A549 (cell line): ENCODE results near the gene FANCC. TPM values are rescaled to one million over a fixed set of nuclear protein-coding genes. Genes with fewer than 3 reads are reported as not detected.

ENCODE experiments used
- ATAC-seq, 2 experiments: fragments of 200-7000 bp in 1 of 2; fragments of >200 bp in 1 of 2; cut with Nextera tagmentation in 1 of 2; cut with Tn5 transposase in 1 of 2; 3 replicates each; pipeline versions ENCODE4 v1.8.0 to v1.9.1; 2018 to 2020; ENCODE audit warnings: mild to moderate bottlenecking in 1 of 2, moderate library complexity in 1 of 2
- CTCF ChIA-PET: fragments of 300-600 bp; sonication (Branson Sonifier 250); formaldehyde crosslinking; extraction: SDS; loops from one replicate; lab custom pipeline; 2021; ENCODE audit warnings: antibody characterized with exemption, inconsistent platforms; lab: Yijun Ruan, JAX
- POLR2A ChIA-PET: fragments of 350-600 bp; formaldehyde crosslinking; extraction: SDS; loops from one replicate; lab custom pipeline; 2021; ENCODE audit warnings: antibody characterized with exemption, inconsistent platforms; lab: Yijun Ruan, JAX
- DNase-seq, 2 experiments: peaks; one replicate each; pipeline versions ENCODE4 v3.0.0 to v3.0.0-alpha.2; 2011 to 2016; ENCODE audit warnings: low read depth in 1 of 2, low spot score in 1 of 2
- FAIRE-seq: peaks from 2 replicates; lab custom pipeline; 2011; peaks lifted over from hg19 to GRCh38; lab: Jason Lieb, UNC
- H3K27ac ChIP-seq, 2 experiments: fragments of >200 bp; sonication (Bioruptor Twin); formaldehyde crosslinking; 3 replicates each; pipeline ENCODE4 v1.5.1; 2016 to 2017
- H3K4me1 ChIP-seq: fragments of >200 bp; sonication (Bioruptor Twin); formaldehyde crosslinking; 3 replicates; pipeline ENCODE4 v1.6.1; 2016
- H3K4me2 ChIP-seq: fragments of >200 bp; sonication (Bioruptor Twin); formaldehyde crosslinking; 3 replicates; pipeline ENCODE4 v1.6.1; 2016
- H3K4me3 ChIP-seq: fragments of >200 bp; sonication (Bioruptor Twin); formaldehyde crosslinking; 3 replicates; pipeline ENCODE4 v1.5.1; 2016
- H3K9me3 ChIP-seq: fragments of >200 bp; sonication (Bioruptor Twin); formaldehyde crosslinking; 3 replicates; pipeline ENCODE4 v1.6.1; 2016
- BHLHE40 ChIP-seq: IDR thresholded peaks from 2 replicates; pipeline ENCODE4 v1.6.1; 2012; ENCODE audit warnings: low read depth, low read length, inconsistent platforms
- CEBPB ChIP-seq, 2 experiments: fragments of >200 bp in 1 of 2; sonication (Bioruptor Twin) in 1 of 2; formaldehyde crosslinking in 1 of 2; IDR thresholded peaks; 2 replicates each; pipeline ENCODE4 v1.6.1; 2012 to 2016
- CHD4 ChIP-seq: fragments of 200-600 bp; sonication (generic); IDR thresholded peaks from 2 replicates; pipeline ENCODE4 v1.6.1; 2016; ENCODE audit warnings: antibody characterized with exemption, mild to moderate bottlenecking, borderline replicate concordance
- ESRRA ChIP-seq: fragments of 150-350 bp; IDR thresholded peaks from 2 replicates; pipeline ENCODE4 v1.6.1; 2014; ENCODE audit warnings: mild to moderate bottlenecking, low read length, borderline replicate concordance
- GATA3 ChIP-seq: IDR thresholded peaks from 2 replicates; pipeline ENCODE4 v1.6.1; 2012; ENCODE audit warnings: borderline replicate concordance
- HEYL ChIP-seq: fragments of 250-450 bp; sonication (Bioruptor Pico); IDR thresholded peaks from 2 replicates; pipeline ENCODE4 v1.8.0; 2021; ENCODE audit warnings: mild to moderate bottlenecking, moderate library complexity
- HOXA7 ChIP-seq: fragments of 250-450 bp; sonication (Bioruptor Pico); IDR thresholded peaks from 2 replicates; pipeline ENCODE4 v1.5.0; 2020; ENCODE audit warnings: mild to moderate bottlenecking, moderate library complexity
- HOXB5 ChIP-seq: fragments of 250-450 bp; sonication (Bioruptor Pico); IDR thresholded peaks from 2 replicates; pipeline ENCODE4 v1.5.0; 2020; ENCODE audit warnings: mild to moderate bottlenecking, moderate library complexity
- KDM5A ChIP-seq: fragments of 200-600 bp; sonication (generic); IDR thresholded peaks from 2 replicates; pipeline ENCODE4 v1.6.1; 2016; ENCODE audit warnings: antibody characterized with exemption, mild to moderate bottlenecking
- MAFK ChIP-seq: fragments of 450-650 bp; IDR thresholded peaks from 2 replicates; pipeline ENCODE4 v1.6.1; 2014; ENCODE audit not compliant: partially characterized antibody
- MAX ChIP-seq: IDR thresholded peaks from 2 replicates; pipeline ENCODE4 v1.6.1; 2012
- MAZ ChIP-seq: fragments of 150-350 bp; IDR thresholded peaks from 2 replicates; pipeline ENCODE4 v1.6.1; 2014; ENCODE audit warnings: antibody characterized with exemption, low read depth, low read length, borderline replicate concordance
- MYC ChIP-seq: IDR thresholded peaks from 2 replicates; pipeline ENCODE4 v1.6.1; 2012; ENCODE audit warnings: mild to moderate bottlenecking, inconsistent platforms, low read length, improper control_type of control experiment, borderline replicate concordance
- NR3C1 ChIP-seq: fragments of >200 bp; sonication (Bioruptor Twin); formaldehyde crosslinking; IDR thresholded peaks from 3 replicates; pipeline ENCODE4 v1.6.1; 2017
- PHF8 ChIP-seq: fragments of 200-600 bp; sonication (generic); IDR thresholded peaks from 2 replicates; pipeline ENCODE4 v1.6.1; 2016; ENCODE audit warnings: low read depth, mild to moderate bottlenecking, antibody characterized with exemption, moderate library complexity, borderline replicate concordance
- POLR2AphosphoS2 ChIP-seq: conservative IDR thresholded peaks from 2 replicates; pipeline ENCODE4 v1.6.1; 2012; ENCODE audit warnings: low read length, improper control_type of control experiment, inconsistent platforms
- RFX5 ChIP-seq: fragments of 450-650 bp; IDR thresholded peaks from 2 replicates; pipeline ENCODE4 v1.7.1; 2014; ENCODE audit warnings: antibody characterized with exemption, mild to moderate bottlenecking, moderate library complexity
- RNF2 ChIP-seq: fragments of 200-600 bp; sonication (generic); IDR thresholded peaks from 2 replicates; pipeline ENCODE4 v1.6.1; 2016; ENCODE audit warnings: low read depth, mild to moderate bottlenecking, antibody characterized with exemption, moderate library complexity, borderline replicate concordance
- SREBF2 ChIP-seq: fragments of 450-650 bp; IDR thresholded peaks from 2 replicates; pipeline ENCODE4 v1.6.1; 2014; ENCODE audit warnings: mild to moderate bottlenecking, moderate library complexity
- TFCP2L1 ChIP-seq: fragments of 250-450 bp; sonication (Bioruptor Pico); IDR thresholded peaks from 2 replicates; pipeline ENCODE4 v1.5.0; 2021; ENCODE audit warnings: mild to moderate bottlenecking
- ZFP36 ChIP-seq: fragments of 450-650 bp; IDR thresholded peaks from 2 replicates; pipeline ENCODE4 v1.6.1; 2014; ENCODE audit warnings: borderline replicate concordance; ENCODE audit not compliant: partially characterized antibody
- WGBS: methylation state at CpG from one replicate; pipeline ENCODE4 v1.1.6; 2017; ENCODE audit errors: missing lambda C conversion rate; 5-methylcytosine and 5-hydroxymethylcytosine counted together
- polyA plus RNA-seq, 4 experiments: library from polyadenylated mRNA; depleted of rRNA in 3 of 4; stranded (reverse); fragments of >200 nt; fragmentation: RNase III in 1 of 4; extraction: RNeasy Plus Mini Kit Qiagen cat#74134 plus additional on column Dnase treatment in 1 of 4; gene quantifications; 2 replicates in 3 of 4; 3 replicates in 1 of 4; pipeline ENCODE4 v1.2.3, GENCODE V29; 2011 to 2017
- TF ChIP-seq, protein P1 (sequence below): fragments of >200 bp; sonication (Bioruptor Twin); formaldehyde crosslinking; IDR thresholded peaks from 2 replicates; pipeline ENCODE4 v1.6.1; 2016

FANCC gene
- polyA plus RNA-seq, 2 of the 4 experiments (the other 2 are of a cell fraction): 13.5 to 24.9 TPM

GRCh38 chr9:95093586-95093985 lies 223.9 kb downstream of the FANCC start:
- H3K4me2 ChIP-seq: no peak overlapping the region
- WGBS: 90% methylated on average over 16 of the region's 16 CpGs
- peak overlapping the region in 1 of 2 experiments; percentile 78; a peak in 2 of 6 replicates for H3K27ac ChIP-seq
- FAIRE-seq (no peak), ATAC-seq (no peak), DNase-seq (no peak)
- no peak overlapping the region for H3K4me3 ChIP-seq
- H3K4me1 ChIP-seq: peaks cover 61% of the 10 kb centered on the region
- TF ChIP-seq HEYL (no peak), ESRRA (no peak), CHD4 (no peak), BHLHE40 (no peak), MAFK (no peak), KDM5A (no peak), RFX5 (no peak), HOXB5 (CRISPR knock-in tag) (no peak), SREBF2 (no peak), RNF2 (no peak), CEBPB (IDR thresholded peaks at IDR 0.05) (no peak), PHF8 (no peak), MAX (no peak), GATA3 (no peak), HOXA7 (no peak)
- ChIA-PET CTCF (interaction anchor here (0.8 to 3.0 kb wide), 7 partner anchors 15 to 412 kb away, joined by 3 to 11 read pairs (median 3); no protein-coding TSS in a partner anchor), POLR2A (interaction anchor here (1.1 kb wide), 1 partner anchor 80 kb away, joined by 3 read pairs; no protein-coding TSS in a partner anchor)
- no peaks in the 10 kb centered on the region for H3K9me3 ChIP-seq

DNA sequence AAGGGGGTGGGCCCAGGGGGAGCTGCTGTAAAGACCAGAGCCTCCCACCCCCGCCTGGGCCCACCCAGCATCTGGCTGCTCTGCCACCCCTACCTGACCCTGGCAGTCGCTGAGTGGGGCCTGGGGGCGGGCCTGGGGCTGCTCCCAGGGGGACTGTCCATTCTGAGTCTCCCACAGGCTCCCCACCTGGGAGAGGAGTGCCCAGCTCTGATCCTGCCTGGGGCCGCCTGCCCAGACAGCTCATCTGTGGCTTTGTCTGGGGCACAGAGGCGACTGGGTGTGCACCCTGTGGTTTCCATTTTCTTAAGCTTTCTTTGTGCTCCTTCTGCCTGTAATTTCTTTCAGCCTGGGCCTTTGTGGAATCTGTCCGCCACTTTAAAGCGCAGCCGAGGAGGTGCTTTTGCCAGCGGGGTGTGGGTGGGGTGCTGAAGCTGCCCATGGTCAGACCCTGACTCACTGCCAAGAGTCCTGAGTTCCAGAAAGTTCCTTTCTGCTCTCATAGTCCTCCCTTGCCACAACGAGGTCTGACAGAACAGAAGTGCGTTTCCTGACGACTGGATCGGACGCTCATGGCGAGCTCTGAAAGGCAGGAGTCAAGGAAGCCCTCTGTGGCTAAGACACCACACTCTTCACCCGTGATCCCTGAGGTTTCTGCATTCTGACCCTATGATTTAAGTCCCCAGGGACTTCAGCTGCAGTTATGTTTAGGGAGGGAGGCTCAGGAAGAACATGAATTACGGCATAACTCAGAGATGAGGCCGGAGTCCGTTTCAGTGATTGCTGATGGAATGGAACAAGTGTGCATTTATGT lies 225.0 kb downstream of the FANCC start:
- no peak for TF ChIP-seq MAZ
- TF ChIP-seq PHF8: no peak
- TF ChIP-seq NR3C1: no peak
- TF ChIP-seq, protein P1, sequence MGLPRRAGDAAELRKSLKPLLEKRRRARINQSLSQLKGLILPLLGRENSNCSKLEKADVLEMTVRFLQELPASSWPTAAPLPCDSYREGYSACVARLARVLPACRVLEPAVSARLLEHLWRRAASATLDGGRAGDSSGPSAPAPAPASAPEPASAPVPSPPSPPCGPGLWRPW: no peak
- no peak for TF ChIP-seq MYC
- TF ChIP-seq ZFP36: no peak
- 0 out of 2 replicates have a peak, but pooled peaks have one; percentile 30 for TF ChIP-seq TFCP2L1 (CRISPR knock-in tag)
- no peak for TF ChIP-seq SREBF2
- TF ChIP-seq, all 56 proteins: peak for 1
- ChIA-PET POLR2A (interaction anchor here (0.9 to 1.1 kb wide), 2 partner anchors 11 to 79 kb away, joined by 3 read pairs; no protein-coding TSS in a partner anchor), CTCF (interaction anchor here (0.7 to 2.0 kb wide), 9 partner anchors 19 to 411 kb away, joined by 3 to 11 read pairs (median 3); no protein-coding TSS in a partner anchor)
- H3K4me3 ChIP-seq: no peak overlapping the region
- peak; percentile 6 to 12; a peak in 5 of 6 replicates for ATAC-seq
- H3K4me2 ChIP-seq: no peak overlapping the region
- WGBS: 86% methylated on average over 16 of the region's 19 CpGs
- no peak for DNase-seq
- no peaks in the 10 kb centered on the region for H3K9me3 ChIP-seq
- FAIRE-seq: no peak
- peak overlapping the region; percentile 63 to 78 for H3K27ac ChIP-seq
- H3K4me1 ChIP-seq: peaks cover 68% of the 10 kb centered on the region

- peaks cover 75% of the 10 kb centered on the region for H3K4me1 ChIP-seq
- TF ChIP-seq BHLHE40 (no peak), POLR2AphosphoS2 (0 out of 2 replicates have a peak, but pooled peaks have one; percentile 73)
- TF ChIP-seq, protein P1: no peak
- ChIA-PET POLR2A (no interaction called here), CTCF (interaction anchor here (0.7 to 2.0 kb wide), 7 partner anchors 24 to 410 kb away, joined by 3 to 11 read pairs (median 4); no protein-coding TSS in a partner anchor)
- ATAC-seq (peak; percentile 7 to 19), FAIRE-seq (no peak), DNase-seq (peak in 1 of 2 experiments; percentile 45)
- peak overlapping the region; percentile 63 to 78 for H3K27ac ChIP-seq
- peak overlapping the region; percentile 36; the same call in 1 of the 3 replicates for H3K4me2 ChIP-seq
- H3K4me3 ChIP-seq: no peak overlapping the region
- WGBS: 81% methylated on average over 6 of the region's 12 CpGs
- no peaks in the 10 kb centered on the region for H3K9me3 ChIP-seq
Measured at GRCh38 chr9:95091601-95092261, 225.8 kb downstream of the FANCC start.
